ENCODE measurements around the gene DRAM2. TPM values are rescaled to one million over a fixed set of nuclear protein-coding genes. Genes with fewer than 3 reads are reported as not detected.
"Not testable (repeated sequence)": the region's sequence is repeated elsewhere in the genome, so short reads cannot be mapped to it uniquely, and the experiment has no call there.

The DRAM2 gene
- total and polyA plus RNA-seq, 12 donors, result 21.2 to 126 (median 50.8) TPM

DNA sequence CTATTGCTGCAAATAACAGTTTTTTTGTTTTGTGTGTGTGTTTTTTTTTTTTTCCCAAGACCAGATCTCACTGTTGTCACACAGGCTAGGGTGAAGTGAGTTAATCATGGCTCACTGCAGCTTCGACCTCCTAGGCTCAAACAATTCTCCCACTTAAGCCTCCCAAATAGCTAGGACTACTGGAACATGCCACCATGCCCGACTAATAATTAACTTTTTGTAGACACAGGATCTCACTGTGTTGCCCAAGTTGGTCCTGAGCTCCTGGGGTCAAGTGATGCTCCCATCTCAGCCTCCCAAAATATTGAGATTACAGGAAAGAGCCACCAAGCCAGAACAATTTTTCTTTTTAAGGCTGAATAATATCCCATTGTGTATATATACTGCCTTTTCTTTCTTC is 34.9 kb downstream of the DRAM2 start:
- H3K36me3 ChIP-seq (replicated peaks in 1 of 2), result no peaks in the 10 kb centered on the region
- no peaks in the 10 kb centered on the region for H3K9me3 ChIP-seq (replicated peaks in 1 of 3)
- TF ChIP-seq POLR2A (IDR thresholded peaks at IDR 0.05), result no peak
- TF ChIP-seq CTCF (IDR thresholded peaks at IDR 0.05), result no peak
- 78 to 91% (median 83%) methylated on average over 2 of the region's 2 CpGs for WGBS, 4 donors
- DNase-seq, result no peak
- intact Hi-C loops (cut with DNase I), result no loop called here
- H3K4me1 ChIP-seq (replicated peaks in 1 of 2), result no peaks in the 10 kb centered on the region
- H3K27me3 ChIP-seq, result no peaks in the 10 kb centered on the region
- H3K27ac ChIP-seq, result no peak overlapping the region
- H3K4me3 ChIP-seq, result no peak overlapping the region

DNA sequence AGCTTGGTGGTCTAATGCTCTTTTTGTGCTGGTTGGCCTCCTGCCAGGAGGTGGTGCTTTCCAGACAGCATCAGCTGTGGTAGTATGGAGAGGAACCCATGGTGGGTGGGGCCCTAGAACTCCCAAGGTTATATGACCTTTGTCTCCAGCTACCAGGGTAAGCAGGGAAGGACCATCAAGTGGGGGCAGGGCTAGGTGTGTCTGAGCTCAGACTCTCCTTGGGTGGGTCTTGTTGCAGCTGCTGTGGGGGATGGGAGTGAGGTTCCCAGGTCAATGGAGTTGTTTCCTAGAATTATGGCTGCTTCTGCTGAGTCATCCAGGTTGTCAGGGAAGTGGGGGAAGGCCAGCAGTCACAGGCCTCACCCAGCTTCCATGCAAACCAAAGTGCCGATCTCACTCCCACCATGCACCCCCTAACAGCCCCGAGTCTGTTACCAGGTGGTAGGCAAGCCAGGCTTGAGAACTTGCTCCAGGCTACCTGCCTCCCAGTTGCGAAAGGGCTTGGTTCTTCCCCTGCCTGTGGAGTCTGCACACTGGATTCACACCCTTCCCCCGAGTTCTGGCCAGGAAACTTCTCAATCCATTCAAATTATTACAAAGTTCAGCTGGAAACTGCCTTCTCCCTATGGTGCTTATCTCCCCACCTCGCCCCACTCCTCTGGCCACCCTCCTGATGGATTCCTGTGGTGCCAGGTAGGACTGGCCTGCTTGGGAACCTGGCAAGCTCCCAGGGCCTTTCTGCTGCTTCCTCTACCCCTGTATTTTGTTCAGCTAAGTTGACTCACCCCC is 37.8 kb downstream of the DRAM2 start:
- intact Hi-C loops (cut with DNase I), result no loop called here
- no peaks in the 10 kb centered on the region for H3K9me3 ChIP-seq (replicated peaks in 1 of 3)
- no peaks in the 10 kb centered on the region for H3K36me3 ChIP-seq (replicated peaks in 1 of 2)
- no peak overlapping the region for H3K4me3 ChIP-seq
- no peak overlapping the region for H3K27ac ChIP-seq
- H3K27me3 ChIP-seq, result no peaks in the 10 kb centered on the region
- H3K4me1 ChIP-seq (replicated peaks in 1 of 2), result no peaks in the 10 kb centered on the region
- DNase-seq, result no peak
- TF ChIP-seq CTCF (IDR thresholded peaks at IDR 0.05) (no peak), POLR2A (IDR thresholded peaks at IDR 0.05) (no peak)
- WGBS, 4 donors, result 89 to 93% (median 92%) methylated on average over 5 of the region's 5 CpGs

DNA sequence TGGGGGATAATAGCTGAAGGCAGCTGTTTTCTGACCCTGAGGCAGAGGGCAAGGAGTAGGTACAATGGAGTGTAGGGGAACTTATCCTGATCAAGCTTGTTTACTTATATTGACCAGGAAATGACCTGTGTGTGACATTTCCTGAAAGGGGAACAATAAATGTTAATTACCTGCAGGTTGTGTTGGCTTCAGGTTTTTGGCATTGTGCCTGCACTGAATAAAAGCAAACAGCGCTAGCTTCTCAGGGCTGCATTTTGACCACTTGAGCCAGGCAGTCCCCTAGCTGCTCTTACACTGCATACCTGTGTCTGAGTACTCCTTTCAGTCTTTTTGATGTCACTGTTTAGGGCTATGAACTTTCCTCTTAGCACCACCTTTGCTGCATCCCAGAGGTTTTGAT is 40.6 kb downstream of the DRAM2 start:
- Histone ChIP-seq H3K36me3 (replicated peaks in 1 of 2) (no peaks in the 10 kb centered on the region), H3K27me3 (no peaks in the 10 kb centered on the region), H3K9me3 (replicated peaks in 1 of 3) (no peaks in the 10 kb centered on the region), H3K4me3 (no peak overlapping the region), H3K4me1 (replicated peaks in 1 of 2) (no peaks in the 10 kb centered on the region), H3K27ac (no peak overlapping the region)
- 73 to 96% (median 90%) methylated on average over 1 of the region's 1 CpG for WGBS, 4 donors
- intact Hi-C loops (cut with DNase I), result no loop called here
- DNase-seq, result no peak
- TF ChIP-seq CTCF (IDR thresholded peaks at IDR 0.05), result no peak
- TF ChIP-seq POLR2A (IDR thresholded peaks at IDR 0.05), result no peak

DNA sequence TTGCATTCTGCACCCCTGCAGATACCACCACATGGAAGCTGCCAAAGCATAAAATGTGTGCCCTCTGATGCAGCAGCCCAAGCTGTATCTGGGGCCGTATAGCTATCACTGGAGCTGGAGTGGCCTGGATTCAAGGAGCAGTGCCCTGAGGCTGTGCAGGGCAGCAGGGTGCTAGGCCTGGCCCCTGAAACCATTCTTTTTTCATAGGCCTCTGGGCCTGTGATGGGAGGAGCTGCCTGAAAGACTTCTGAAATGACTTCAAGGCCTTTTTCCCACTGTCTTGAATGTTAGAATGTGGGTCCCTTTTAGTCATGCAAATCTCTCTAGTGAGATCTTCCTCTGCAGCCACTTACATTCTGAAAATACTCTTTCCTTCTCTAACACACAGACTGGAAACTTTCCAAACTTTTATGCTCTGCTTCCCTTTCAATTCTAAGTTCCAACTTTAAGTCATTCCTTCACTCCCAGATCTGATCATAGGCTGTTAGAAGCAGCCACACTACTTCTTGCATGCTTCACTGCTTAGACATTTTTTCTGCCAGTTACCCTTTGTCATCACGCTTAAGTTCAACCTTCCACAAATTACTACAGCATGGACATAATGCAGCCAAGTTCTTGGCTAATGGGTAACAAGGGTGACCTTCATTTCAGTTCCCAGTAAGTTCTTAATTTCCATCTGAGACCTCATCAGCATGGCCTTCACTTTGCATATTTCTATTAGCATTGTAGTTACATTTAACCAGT is 42.4 kb downstream of the DRAM2 start:
- Histone ChIP-seq H3K27ac (no peak overlapping the region), H3K4me3 (no peak overlapping the region), H3K27me3 (no peaks in the 10 kb centered on the region), H3K9me3 (replicated peaks in 1 of 3) (peaks cover 0 to 4% (median 0%) of the 10 kb centered on the region in 3 donors), H3K4me1 (replicated peaks in 1 of 2) (no peaks in the 10 kb centered on the region), H3K36me3 (replicated peaks in 1 of 2) (no peaks in the 10 kb centered on the region)
- no peak for TF ChIP-seq POLR2A (IDR thresholded peaks at IDR 0.05)
- TF ChIP-seq CTCF (IDR thresholded peaks at IDR 0.05), result no peak
- DNase-seq, result no peak
- intact Hi-C loops (cut with DNase I), result no loop called here
- 72 to 94% (median 79%) methylated on average over 1 to 2 of the region's 2 CpGs for WGBS, 4 donors

DNA sequence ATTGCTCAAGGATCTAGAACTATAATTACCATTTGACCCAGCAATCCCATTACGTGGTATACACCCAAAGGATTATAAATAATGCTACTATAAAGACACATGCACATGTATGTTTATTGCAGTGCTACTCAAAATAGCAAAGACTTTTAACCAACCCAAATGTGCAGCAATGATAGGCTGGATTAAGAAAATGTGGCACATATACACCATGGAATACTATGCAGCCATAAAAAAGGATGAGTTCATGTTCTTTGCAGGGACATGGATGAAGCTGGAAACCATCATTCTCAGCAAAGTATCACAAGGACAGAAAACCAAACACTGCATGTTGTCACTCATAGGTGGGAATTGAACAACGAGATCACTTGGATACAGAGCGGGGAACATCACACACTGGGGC is 44.5 kb downstream of the DRAM2 start:
- H3K4me3 ChIP-seq; H3K9me3 ChIP-seq (replicated peaks in 1 of 3); H3K27ac ChIP-seq; H3K36me3 ChIP-seq (replicated peaks in 1 of 2); H3K4me1 ChIP-seq (replicated peaks in 1 of 2); DNase-seq; H3K27me3 ChIP-seq; intact Hi-C loops (cut with DNase I): not testable (repeated sequence)
- WGBS, 4 donors, result 87 to 95% (median 90%) methylated on average over 3 of the region's 3 CpGs
